Inflammatory macrophage treated with lipopolysaccharide for 4 hours (primary cell): ENCODE data around the gene CLIC1.

Experiments
- DNase-seq: peaks from one replicate; pipeline ENCODE4 v3.0.0-alpha.2; 2020

Gene CLIC1

GRCh38 chr6:31700740-31701401 is 35.5 kb downstream of the CLIC1 start:
- no peak for DNase-seq

DNA sequence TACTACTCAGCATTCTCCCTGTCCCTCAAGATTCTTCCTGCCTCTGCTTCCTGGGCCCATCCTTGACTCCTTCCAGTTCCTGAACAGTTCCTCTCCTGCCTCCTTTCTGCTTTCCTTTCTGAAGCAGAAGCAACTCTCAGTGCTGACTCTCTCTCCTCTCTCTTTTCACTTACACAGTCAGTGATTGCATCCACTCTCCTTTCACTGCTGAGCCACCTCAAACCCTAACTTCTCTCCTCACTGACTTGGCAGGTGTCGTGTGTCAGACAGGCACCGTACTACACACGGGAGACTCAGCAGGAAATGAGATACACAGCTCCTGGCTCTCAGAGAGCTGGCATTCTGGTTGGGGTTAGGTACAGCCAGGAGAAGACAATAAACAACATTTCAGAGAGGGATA is 38.8 kb downstream of the CLIC1 start:
- no peak for DNase-seq

DNA sequence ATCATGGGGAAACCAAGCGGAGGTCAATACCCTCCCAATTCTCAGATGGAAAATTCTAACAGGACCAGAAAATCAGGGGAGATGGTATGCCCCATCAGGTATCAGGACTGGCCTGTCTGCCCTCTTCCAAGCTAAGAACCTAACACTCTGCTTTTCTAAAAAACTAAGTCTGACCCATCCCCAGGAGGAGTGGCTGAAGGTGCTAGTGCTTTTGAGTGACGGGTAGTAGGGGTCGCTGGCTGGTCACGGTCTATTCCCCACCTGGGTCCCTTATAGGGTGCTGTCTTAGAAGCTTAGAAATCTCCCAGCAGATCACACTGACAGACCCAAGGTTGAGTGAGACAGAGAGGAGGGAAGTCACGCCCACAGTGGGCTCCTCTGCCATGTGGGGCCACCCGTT is 42.8 kb downstream of the CLIC1 start:
- no peak for DNase-seq

DNA sequence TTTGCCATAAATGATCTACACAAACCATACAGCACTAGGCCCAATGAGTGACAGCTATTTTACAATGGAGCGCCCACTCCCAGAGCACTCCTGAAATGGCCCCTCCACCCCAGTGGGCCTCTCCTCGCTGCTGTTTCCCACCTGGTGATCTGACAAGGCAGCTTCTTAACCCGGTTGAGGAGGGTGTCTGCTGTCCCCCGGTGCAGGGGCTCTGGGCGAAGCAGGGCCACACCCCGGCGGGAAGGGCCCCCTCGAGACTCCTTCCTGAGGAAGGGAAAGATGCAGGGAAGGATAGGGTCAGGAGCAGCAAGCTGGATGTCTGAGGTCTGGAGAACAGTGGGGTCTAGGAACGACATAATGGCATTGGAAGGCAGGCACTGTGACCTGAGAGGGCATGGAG is 43.4 kb downstream of the CLIC1 start:
- no peak for DNase-seq

DNA sequence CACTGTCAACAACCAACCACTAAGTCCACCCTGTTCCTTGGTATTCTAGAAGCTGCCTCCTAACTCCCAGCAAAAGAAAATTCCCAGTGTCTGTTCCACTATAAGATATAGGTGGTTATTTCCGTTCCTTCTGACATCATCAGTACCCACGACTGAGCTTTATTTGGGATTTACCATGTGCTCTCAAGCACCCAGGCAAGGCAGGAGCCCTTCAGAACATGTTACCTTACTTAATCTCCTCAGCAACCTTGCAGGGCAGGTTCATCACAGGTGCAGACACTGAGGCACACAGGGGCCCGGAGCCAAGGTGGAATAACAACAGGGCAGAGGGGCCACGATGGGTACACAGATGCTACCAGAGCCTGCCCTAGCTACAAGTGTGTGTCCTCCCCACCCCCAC is 44.0 kb downstream of the CLIC1 start:
- DNase-seq: no peak

DNA sequence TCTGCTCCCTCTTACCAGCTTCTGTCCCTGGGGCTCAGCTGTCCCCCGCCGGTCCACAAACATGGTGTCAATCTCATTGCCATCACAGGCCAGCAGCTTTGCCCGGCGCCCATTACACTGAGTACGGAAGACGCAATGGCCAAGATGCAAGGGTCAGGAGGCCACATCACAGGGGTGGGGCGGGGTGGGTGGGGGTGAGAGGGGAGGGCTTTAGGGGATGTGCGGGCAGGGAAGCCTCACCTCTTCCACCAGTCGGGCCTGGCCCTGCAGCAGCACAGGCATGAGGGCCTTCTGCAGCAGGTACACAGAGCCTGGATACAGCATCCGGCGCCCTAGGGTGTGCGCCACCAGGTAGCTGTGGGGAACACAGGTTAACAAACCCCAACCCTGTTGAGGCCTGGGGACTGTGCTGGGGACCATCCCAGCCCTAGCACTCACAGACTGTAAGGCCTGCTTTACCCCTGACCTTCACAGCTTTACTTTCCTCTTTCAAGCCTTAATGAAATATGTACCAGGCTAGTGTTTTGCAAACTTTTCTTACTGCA is 44.7 kb downstream of the CLIC1 start:
- DNase-seq: no peak

GRCh38 chr6:31691078-31691463 is 45.3 kb downstream of the CLIC1 start:
- DNase-seq: no peak

GRCh38 chr6:31690231-31691077 is 45.9 kb downstream of the CLIC1 start:
- peak; percentile 16 for DNase-seq

DNA sequence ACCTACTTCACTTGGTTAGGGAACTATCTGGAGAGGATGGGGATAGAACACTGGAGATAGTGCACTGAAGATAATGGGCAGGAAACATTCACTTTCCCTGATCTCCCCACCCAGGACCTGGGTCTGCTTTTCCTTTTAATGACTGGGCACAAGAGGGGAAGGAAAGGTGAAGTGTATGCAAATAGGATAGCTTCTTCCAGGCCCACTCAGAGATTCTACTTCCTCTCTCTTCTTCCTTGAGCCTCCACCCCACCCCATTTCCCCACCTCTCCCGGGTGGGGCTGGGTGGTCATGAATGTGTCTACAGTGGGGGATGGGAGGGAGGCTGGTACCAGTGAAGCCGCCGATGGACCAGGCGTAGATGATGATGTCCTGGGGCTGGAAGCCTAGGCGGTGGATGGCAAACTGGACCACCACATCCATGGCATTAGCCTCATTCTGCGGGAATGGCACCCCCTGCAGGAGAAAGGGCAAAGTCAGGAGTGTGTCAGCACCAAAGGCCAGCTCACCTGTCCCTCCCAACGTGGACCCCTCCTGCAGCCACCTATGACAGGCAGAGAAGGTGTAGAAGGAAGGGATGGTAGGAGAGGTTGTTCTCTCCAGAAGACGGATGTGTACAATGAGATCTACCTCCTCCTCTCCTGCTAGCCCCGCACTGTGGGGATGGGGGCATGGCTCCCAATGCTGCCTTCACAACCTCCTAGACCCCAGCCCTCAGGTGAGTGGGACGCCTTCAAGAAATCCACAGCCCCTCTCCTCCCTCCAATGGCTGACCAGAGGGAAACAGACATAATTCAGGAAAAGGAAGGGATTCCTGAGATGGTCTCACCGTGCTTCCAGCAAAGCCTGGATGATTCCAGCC is 46.9 kb downstream of the CLIC1 start:
- DNase-seq: peak; percentile 31

- DNase-seq: no peak
Measured at GRCh38 chr6:31687860-31688693, 48.3 kb downstream of the CLIC1 start.

GRCh38 chr6:31687321-31687720 is 49.0 kb downstream of the CLIC1 start:
- DNase-seq: no peak

GRCh38 chr6:31686483-31686882 is 49.8 kb downstream of the CLIC1 start:
- no peak for DNase-seq

DNA sequence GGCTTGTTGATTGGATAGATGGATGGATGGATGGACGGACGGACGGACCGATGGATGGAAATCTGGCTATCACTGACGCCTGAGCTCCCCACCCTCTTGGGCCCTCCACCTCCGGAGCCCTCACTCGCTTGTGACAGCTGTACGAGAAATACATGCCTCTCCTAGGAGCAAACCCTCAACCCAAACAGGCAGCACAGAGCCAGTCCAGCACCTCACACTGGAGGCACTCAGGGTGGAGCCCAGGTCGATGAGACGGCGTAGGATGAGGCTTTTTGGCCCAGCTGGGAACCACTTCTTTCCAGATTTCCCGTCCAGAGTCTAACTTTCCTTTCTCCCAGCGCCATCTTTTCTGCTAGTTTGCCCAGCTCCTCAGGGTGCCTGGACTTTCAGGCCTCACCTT is 52.7 kb downstream of the CLIC1 start:
- no peak for DNase-seq

- peak; percentile 39 for DNase-seq
Measured at GRCh38 chr6:31681135-31681671, 55.1 kb downstream of the CLIC1 start.
